ENCODE measurements around the gene SAFB2. TPM values are rescaled to one million over a fixed set of nuclear protein-coding genes. Genes with fewer than 3 reads are reported as not detected.

Gene SAFB2
- total and polyA plus RNA-seq, 10 of the 15 experiments (the other 5 are each of a cell fraction or from before 2014, with no cell fraction given), result 4.5 to 89.2 (median 42.9) TPM

- H2AFZ ChIP-seq (ENCODE audit: control insufficient read depth, low read depth, low read length), result no peak overlapping the region
- FAIRE-seq (no peak), ATAC-seq (no peak), DNase-seq (ENCODE audit: low read depth, low spot score) (no peak)
- intact Hi-C loops (cut with micrococcal nuclease; ENCODE audit: unreplicated experiment), result no loop called here
- BruUV-seq (replicated peaks), result no TSS peak
- TF ChIP-seq PAX8 (IDR thresholded peaks at IDR 0.05), result no peak
- TF ChIP-seq KLF5 (IDR thresholded peaks at IDR 0.05; ENCODE audit: partially characterized antibody), result no peak
- no peak for TF ChIP-seq ZNF207 (IDR thresholded peaks at IDR 0.05; ENCODE audit: borderline replicate concordance)
- no peak for TF ChIP-seq ATF7 (IDR thresholded peaks at IDR 0.05; ENCODE audit: low read depth)
- TF ChIP-seq PML (IDR thresholded peaks at IDR 0.05; ENCODE audit: low read length), result no peak
- no peak for TF ChIP-seq ZNF384 (IDR thresholded peaks at IDR 0.05; ENCODE audit: borderline replicate concordance, low read depth, low read length)
- no peak for TF ChIP-seq MEF2B (IDR thresholded peaks at IDR 0.05; ENCODE audit: partially characterized antibody, poor library complexity, severe bottlenecking)
- no peak for TF ChIP-seq RAD51 (IDR thresholded peaks at IDR 0.05)
- no peak for TF ChIP-seq SMAD5 (IDR thresholded peaks at IDR 0.05; ENCODE audit: low read depth)
- no peak for TF ChIP-seq ZNF274 (IDR thresholded peaks at IDR 0.05; ENCODE audit: insufficient read depth, insufficient read length)
- no peak for TF ChIP-seq HDAC2 (IDR thresholded peaks at IDR 0.05)
- no peak for TF ChIP-seq NKRF (conservative IDR thresholded peaks at IDR 0.05)
- RAD21 ChIA-PET (ENCODE audit: unreplicated experiment), result no interaction called here
- peaks cover 14% of the 10 kb centered on the region for H3K4me1 ChIP-seq (ENCODE audit: control insufficient read depth, insufficient read depth, low read length)
- SMC1A ChIA-PET (ENCODE audit: uncharacterized antibody, unreplicated experiment), result no interaction called here
- in situ Hi-C loops (cut with MboI), result no loop called here
- peaks cover 4% of the 10 kb centered on the region for H4K20me1 ChIP-seq (ENCODE audit: control insufficient read depth, insufficient read depth)
- H3K36me3 ChIP-seq (ENCODE audit: control insufficient read depth in 2 of 2, insufficient read depth in 2 of 2, low read length in 1 of 2), result peaks cover 12 to 19% of the 10 kb centered on the region in 2 experiments
- H3K4me2 ChIP-seq (ENCODE audit: control insufficient read depth, insufficient read depth), result no peak overlapping the region
- peaks cover 81% of the 10 kb centered on the region for H3K79me2 ChIP-seq (ENCODE audit: control insufficient read depth, insufficient read depth, low read length)
- POLR2A ChIA-PET, result no interaction called here
- no peaks in the 10 kb centered on the region for H3K27me3 ChIP-seq (replicated peaks in 1 of 2; ENCODE audit: control insufficient read depth in 2 of 2, insufficient read depth in 2 of 2, low read length in 1 of 2)
- no peak overlapping the region for H3K4me3 ChIP-seq
- no peak overlapping the region for H3K27ac ChIP-seq (ENCODE audit: control insufficient read depth, insufficient read depth)
- no peaks in the 10 kb centered on the region for H3K9me3 ChIP-seq (replicated peaks; ENCODE audit: control insufficient read depth, insufficient read depth, low read length)
- CTCF ChIA-PET, result no interaction called here
- 78% methylated on average over 5 of the region's 5 CpGs for WGBS (ENCODE audit: insufficient coverage, insufficient replicate concordance, low lambda C conversion rate, missing lambda C conversion rate)
- H3K9ac ChIP-seq (ENCODE audit: control insufficient read depth, insufficient read depth, low read length), result no peak overlapping the region
Measured at GRCh38 chr19:5632657-5633056, 10.1 kb upstream of the SAFB2 start.
